Brain microvascular endothelial cell (primary cell): ENCODE data around the gene AXIN2.
A peak's percentile ranks its signal among the peaks of the same experiment; 100 is the strongest.

Experiments used
- DNase-seq: peaks from one replicate; pipeline ENCODE4 v3.0.0-alpha.2; 2020
- H3K27ac ChIP-seq: fragments of 250-450 bp; sonication (Bioruptor Pico); 2 replicates; pipeline ENCODE4 v1.5.1; 2020; ENCODE audit warnings: mild to moderate bottlenecking, moderate library complexity
- H3K27me3 ChIP-seq: fragments of 250-450 bp; sonication (Bioruptor Pico); replicated peaks from 2 replicates; pipeline ENCODE4 v1.5.1; 2020; ENCODE audit warnings: mild to moderate bottlenecking
- H3K36me3 ChIP-seq: fragments of 250-450 bp; sonication (Bioruptor Pico); replicated peaks from 2 replicates; pipeline ENCODE4 v1.5.1; 2020; ENCODE audit warnings: mild to moderate bottlenecking
- H3K4me3 ChIP-seq: 2 replicates; pipeline ENCODE4 v1.5.1; 2011; ENCODE audit warnings: low read depth, mild to moderate bottlenecking, control low read depth, low read length, moderate library complexity
- in situ Hi-C: cut with HindIII; loops from 2 replicates; pipeline ENCODE4 v1.10.0; 2017; ENCODE audit warnings: low sequenced_read_pairs, low pct_ligation_motif_present
- TF ChIP-seq, protein P1 (sequence below): IDR thresholded peaks from 2 replicates; pipeline ENCODE4 v1.5.1; 2011; ENCODE audit warnings: low read depth, mild to moderate bottlenecking, moderate library complexity, low read length, control low read depth, inconsistent platforms; ENCODE audit errors: missing control alignments

AXIN2 gene

GRCh38 chr17:65537845-65538674, 23.4 kb downstream of the AXIN2 start:
- Histone ChIP-seq H3K36me3 (no peaks in the 10 kb centered on the region), H3K27me3 (no peaks in the 10 kb centered on the region), H3K4me3 (peak overlapping the region; percentile 5), H3K27ac (no peak overlapping the region)
- no peak for DNase-seq
- in situ Hi-C loops: no loop called here
- TF ChIP-seq, protein P1, sequence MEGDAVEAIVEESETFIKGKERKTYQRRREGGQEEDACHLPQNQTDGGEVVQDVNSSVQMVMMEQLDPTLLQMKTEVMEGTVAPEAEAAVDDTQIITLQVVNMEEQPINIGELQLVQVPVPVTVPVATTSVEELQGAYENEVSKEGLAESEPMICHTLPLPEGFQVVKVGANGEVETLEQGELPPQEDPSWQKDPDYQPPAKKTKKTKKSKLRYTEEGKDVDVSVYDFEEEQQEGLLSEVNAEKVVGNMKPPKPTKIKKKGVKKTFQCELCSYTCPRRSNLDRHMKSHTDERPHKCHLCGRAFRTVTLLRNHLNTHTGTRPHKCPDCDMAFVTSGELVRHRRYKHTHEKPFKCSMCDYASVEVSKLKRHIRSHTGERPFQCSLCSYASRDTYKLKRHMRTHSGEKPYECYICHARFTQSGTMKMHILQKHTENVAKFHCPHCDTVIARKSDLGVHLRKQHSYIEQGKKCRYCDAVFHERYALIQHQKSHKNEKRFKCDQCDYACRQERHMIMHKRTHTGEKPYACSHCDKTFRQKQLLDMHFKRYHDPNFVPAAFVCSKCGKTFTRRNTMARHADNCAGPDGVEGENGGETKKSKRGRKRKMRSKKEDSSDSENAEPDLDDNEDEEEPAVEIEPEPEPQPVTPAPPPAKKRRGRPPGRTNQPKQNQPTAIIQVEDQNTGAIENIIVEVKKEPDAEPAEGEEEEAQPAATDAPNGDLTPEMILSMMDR: no peak

GRCh38 chr17:65537343-65537844, 24.1 kb downstream of the AXIN2 start:
- in situ Hi-C loops: no loop called here
- DNase-seq: no peak
- no peak overlapping the region for H3K27ac ChIP-seq
- H3K36me3 ChIP-seq: no peaks in the 10 kb centered on the region
- no peak overlapping the region for H3K4me3 ChIP-seq
- TF ChIP-seq, protein P1: no peak
- no peaks in the 10 kb centered on the region for H3K27me3 ChIP-seq

DNA sequence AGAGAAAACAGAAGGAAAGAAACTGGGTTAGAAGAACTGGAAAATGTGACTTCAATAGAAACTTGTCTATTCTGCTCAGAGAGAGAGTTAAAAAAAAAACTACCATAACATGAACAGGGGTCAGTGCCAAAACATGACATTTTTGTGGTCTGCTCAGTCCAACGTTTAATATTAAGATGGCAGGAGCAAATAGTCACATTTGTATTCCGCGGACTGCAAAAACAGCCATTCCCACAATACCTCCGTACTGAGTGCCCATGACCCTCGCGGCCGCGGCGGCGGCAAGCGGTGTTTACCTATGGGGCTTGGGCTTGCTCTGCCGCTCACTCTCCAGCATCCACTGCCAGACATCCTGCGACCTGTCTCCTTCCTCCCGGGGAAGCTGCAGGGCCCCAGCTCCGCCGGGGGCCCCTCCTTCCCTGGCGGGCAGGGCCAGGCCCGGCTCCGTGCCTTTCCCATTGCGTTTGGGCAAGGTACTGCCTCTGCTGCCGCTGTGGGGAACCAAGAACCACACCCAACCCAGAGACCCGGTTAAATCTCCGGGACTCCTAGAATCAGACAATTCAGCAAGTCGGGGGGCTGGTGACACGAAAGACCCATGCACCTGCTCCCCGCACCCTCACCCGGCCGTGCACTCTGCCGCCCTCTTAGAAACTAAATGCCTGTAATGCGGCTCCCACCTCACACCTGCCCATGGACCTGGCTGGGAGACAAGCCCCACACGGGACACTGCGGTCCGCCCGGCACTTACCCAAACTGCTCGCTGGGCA, 24.7 kb downstream of the AXIN2 start:
- in situ Hi-C loops: no loop called here
- no peak for DNase-seq

GRCh38 chr17:65535777-65536572, 25.5 kb downstream of the AXIN2 start:
- in situ Hi-C loops: no loop called here

More for the DNA sequence above, 24.7 kb downstream of the AXIN2 start:
- Histone ChIP-seq H3K27ac (no peak overlapping the region), H3K36me3 (no peaks in the 10 kb centered on the region), H3K4me3 (no peak overlapping the region), H3K27me3 (no peaks in the 10 kb centered on the region)
- TF ChIP-seq, protein P1: no peak

GRCh38 chr17:65533852-65534457, 27.5 kb downstream of the AXIN2 start:
- H3K27me3 ChIP-seq: no peaks in the 10 kb centered on the region
- no peak for DNase-seq
- no peak overlapping the region for H3K27ac ChIP-seq
- TF ChIP-seq, protein P1: no peak
- H3K4me3 ChIP-seq: no peak overlapping the region
- in situ Hi-C loops: no loop called here
- H3K36me3 ChIP-seq: no peaks in the 10 kb centered on the region

More at GRCh38 chr17:65535777-65536572, 25.5 kb downstream of the AXIN2 start:
- Histone ChIP-seq H3K27me3 (no peaks in the 10 kb centered on the region), H3K36me3 (no peaks in the 10 kb centered on the region), H3K4me3 (no peak overlapping the region), H3K27ac (no peak overlapping the region)
- TF ChIP-seq, protein P1: no peak
- DNase-seq: no peak
